Measurements from ENCODE around the gene TCEANC2.
"Not testable (repeated sequence)": the region's sequence is repeated elsewhere in the genome, so short reads cannot be mapped to it uniquely, and the experiment has no call there.

The TCEANC2 gene

DNA sequence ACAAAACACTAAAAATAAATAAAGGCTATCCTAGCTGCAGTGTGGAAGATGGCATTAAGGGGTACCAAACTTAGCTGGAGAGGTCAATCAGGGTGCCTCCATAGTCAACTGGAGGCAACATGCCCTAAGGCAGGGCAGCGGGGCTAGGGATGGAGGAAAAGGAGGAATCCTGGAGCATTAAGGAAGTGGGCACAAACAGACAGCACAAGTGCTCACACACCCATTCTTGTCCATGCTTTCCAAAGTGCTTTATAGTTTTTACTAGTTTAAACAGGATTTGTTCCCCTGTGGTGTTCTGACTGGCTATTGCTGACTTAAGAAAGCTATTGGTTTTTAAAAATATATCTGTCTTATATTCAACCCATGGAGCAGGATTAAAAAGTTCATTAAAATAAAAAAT, 33.3 kb downstream of the TCEANC2 start:
- DNase-seq (ENCODE audit: low spot score): no peak

DNA sequence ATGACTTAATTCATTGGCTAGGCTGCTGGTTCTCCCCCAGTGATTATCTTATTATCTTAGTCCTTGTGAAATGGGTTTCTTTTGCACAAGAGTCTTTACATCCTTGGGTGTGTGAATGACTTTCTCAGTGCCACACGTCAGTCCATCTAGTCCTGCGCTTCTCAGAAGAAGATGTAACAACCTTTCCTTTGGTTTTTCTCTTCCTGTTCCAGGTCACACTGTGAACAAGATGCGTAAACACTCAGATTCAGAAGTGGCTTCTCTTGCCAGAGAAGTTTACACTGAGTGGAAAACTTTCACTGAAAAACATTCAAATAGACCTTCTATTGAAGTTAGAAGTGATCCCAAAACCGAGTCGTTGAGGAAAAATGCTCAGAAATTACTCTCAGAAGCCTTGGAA, 35.0 kb downstream of the TCEANC2 start:
- no peak for DNase-seq (ENCODE audit: low spot score)

DNA sequence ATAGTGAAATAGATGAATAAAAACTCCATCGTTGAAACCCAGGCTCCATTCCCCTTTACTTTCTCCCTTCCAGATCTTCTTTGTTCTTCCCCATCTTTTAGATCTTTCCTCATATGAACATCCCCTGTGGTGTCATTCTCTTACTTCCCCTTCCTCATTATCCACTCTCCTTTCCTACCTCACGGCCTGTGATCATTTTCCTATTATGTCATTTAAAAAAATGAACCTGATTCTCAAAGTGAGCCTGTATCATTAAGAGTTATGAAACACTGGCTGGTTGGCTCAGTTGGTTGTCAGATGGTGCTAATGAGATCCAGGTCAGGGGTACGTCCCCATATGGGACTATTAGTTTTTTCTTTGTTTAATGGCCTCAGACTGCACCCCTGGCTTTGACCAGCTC, 38.3 kb downstream of the TCEANC2 start:
- DNase-seq (ENCODE audit: low spot score): no peak

DNA sequence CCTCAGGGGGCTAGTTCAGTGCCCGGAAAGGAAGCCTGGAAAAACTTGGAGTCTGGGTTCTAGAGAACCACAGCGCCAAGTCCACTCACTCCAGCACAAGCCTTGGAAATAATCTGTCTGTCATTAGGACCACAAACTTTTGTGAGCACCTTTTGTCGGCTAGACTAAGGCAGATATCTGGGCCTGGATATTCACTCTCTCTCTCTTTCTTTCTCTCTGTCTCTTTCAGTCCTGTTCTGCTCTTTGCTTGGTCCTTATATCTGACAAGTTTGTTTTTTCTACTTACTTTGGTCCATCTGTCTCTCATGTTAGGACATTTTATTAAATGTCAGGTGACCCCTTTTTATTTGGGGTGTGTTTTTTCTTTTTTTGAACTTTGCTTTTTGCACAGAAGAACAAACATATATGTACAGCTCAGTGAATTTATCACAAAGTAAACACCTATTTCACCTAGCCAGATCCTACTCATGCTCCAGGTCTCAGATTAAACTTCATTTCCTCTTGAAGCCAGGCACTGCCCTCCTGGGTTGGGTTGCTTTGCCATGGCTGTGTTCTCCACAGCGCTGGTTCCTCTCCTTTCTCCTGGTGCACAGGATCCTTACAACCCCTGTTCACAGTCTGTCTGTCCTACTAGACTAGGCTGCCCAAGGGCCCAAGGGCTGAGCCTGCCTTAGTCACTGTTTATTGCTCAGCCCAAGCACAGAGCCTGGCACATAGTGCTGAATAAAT, 40.8 kb downstream of the TCEANC2 start:
- DNase-seq (ENCODE audit: low spot score): no peak

DNA sequence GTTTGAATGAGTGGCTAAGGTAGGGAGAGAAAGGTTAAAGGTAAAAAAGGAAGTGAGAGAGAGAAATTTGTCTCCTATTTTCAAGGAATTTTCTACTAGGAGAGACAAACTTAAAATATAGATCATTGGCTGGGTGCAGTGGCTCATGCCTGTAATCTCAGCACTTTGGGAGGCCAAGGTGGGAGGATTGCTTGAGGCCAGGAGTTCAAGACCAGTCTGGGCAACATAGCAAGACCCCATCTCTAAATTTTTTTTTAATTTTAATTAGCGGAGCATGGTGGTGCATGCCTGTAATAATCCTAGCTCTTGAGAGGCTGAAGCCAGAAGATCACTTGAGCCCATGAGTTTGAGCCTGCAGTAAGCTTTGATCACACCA, 41.3 kb downstream of the TCEANC2 start:
- DNase-seq (ENCODE audit: low spot score): not testable (repeated sequence)

DNA sequence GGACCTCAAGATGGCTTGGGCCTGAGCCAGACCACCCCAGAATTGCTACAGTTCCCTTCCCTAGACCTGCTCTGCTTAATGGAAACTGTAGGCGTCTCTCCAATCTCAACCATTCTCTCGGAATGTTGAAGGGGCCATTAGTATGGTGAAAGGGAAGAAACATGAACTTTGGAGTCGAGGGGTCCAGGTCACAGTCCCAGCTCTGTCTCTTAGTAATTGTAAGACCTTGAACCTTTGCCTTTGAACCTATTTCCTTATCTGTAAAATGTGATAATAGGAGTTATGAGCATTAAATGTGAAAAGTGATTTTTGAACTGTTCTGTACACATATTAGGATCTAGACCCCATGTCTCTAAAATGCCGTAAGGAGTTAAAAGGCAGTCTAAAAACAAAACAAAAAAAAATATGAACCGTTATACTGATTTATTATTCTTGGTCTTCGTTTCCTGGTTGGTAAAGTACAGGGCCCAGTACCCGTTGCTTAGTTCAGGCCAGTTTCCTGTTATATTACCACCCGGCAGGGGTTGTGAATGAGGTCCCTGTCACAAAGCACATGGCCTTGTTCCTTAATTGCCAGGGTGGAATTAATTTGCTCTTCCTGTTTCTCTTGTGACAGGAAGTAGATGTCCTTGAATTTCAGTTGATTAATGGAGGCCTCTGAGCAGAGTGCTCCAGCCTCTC, 42.3 kb downstream of the TCEANC2 start:
- DNase-seq (ENCODE audit: low spot score): peak; percentile 5

DNA sequence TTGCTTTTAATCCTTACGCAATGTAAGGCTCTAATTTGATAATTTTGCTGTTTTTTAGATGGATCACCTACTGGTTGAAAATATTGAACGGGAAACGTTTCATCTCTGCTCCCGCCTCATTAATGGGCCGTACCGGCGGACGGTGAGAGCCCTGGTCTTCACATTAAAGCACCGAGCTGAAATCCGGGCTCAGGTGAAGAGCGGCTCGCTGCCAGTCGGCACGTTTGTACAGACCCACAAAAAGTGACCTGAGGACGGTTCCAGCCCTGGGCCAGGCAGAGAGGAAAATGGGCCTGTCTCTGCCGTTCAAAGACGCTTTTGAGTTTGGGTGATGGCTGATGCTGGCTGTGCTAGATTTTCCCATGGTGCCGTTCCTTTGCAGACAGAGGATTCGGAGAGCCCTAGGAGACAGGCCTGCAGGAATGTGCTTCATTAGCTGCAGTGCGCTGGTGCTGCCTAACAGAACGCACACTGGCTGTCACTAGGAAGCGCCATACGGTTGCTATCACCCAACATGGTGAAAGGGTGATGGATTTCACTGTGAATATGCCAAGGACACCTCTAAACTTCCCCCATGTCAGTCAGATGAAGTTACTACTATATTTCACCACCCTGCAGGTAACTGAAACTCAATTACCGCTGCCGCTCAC, 42.9 kb downstream of the TCEANC2 start:
- DNase-seq (ENCODE audit: low spot score): no peak

DNA sequence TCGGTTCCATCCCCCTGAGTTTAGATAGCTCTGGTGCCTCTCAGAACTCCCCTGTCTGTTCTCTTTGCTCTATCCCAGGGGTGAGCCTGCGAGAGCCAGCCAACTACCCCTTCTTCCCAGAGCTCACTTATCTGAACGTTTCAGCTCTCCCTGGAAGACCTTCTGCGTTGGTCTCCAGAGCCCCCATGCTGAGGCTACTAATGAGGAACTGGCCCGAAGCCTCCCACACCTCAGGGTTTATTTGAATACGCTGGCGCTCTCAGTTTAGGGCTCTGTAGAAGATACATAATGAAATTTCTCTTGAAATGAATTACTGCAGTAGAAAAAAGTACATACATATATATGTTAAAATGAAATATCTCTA, 43.5 kb downstream of the TCEANC2 start:
- no peak for DNase-seq (ENCODE audit: low spot score)

DNA sequence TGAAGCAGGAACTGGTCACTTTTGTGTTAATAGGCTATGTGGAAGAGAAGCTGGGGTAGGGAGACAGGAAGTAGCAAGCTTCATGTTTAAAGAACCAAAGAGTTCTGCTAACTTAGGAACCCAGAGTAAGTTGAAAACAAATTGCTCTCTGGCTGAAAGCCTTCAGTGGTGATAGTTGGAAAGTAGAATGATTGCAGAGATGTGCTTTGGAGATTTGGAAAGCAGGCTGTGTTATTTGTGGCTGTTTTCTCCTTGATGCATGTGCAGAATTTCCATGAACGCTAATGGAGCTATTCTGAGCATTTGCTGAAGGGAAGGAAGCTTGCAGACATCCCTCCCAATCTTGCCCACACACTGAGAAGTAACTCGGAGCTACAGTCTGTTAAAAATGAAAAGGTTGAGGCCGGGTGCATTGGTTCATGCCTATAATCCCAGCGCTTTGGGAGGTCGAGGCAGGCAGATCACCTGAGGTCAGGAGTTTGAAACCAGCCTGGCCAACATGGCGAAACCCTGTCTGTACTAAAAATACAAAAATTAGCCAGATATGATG, 45.7 kb downstream of the TCEANC2 start:
- DNase-seq (ENCODE audit: low spot score): peak; percentile 11

DNA sequence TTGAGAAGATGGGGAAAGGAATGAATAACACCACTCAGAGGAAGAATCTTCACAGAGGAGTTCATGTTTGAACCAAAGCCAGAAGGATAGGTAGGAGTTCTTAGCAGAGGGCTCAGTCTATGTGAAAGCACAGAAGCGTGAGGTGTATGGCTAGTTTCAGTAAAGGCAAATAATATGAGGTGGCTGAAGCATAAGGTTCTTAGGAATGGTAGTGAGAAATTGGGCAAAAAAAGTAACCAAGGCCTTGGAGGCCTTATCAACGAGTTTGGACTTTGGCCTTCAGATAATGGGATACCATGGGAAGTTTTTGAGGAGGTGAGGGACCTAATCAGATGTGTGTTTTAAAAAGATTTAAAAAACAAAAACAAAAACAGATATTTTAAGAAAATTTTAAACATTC, 47.1 kb downstream of the TCEANC2 start:
- no peak for DNase-seq (ENCODE audit: low spot score)

DNA sequence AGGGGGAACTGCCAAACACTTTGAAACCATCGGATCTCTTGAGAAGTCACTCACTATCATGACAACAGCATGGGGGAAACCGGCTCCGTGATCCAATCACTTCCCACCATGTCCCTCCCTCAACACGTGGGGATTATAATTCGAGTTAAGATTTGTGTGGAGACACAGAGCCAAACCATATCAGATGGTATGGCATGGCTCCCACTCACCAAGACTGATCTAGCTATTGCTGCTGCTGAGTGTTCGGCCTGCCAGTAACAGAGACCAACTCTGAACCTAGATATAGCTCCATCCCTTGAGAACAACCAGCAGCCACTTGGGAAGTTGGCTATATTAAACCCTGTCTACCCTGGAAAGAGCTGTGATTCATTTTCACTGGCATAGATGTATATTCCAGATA, 50.0 kb downstream of the TCEANC2 start:
- DNase-seq (ENCODE audit: low spot score): no peak

DNA sequence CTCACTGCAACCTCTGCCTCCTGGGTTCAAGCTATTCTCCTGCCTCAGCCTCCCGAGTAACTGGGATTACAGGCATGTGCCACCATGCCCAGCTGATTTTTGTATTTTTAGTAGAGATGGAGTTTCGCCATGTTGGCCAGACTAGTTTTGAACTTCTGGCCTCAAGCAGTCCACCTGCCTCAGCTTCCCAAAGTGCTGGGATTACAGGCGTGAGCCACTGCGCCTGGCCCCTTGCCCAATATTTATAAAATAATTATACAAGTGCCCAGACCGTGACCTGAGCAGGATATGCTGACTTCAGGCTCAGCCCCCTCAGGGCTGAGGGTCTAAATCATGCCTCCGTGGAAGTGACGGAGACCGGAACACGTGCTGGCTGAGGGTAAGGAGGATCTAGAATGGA, 51.2 kb downstream of the TCEANC2 start:
- not testable (repeated sequence) for DNase-seq (ENCODE audit: low spot score)

DNA sequence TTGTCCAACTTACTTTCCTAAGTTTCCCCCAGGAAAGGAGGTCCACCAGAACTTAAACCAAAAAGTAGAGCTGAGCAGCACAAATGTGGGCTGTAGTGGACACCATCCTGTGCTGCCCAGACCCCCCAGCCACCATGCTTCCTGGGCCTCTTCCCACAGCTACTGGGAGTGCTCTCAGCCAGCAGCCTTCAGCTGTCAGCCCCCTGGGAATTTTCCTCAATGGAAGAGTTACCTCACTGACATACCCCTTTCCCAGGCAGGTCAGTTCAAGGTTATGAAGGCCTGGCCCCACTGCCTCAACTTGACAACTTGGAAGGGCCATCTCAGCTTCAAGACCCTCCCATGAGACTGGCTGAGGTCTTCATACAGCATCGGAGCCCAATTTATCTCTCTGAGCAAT, 51.7 kb downstream of the TCEANC2 start:
- no peak for DNase-seq (ENCODE audit: low spot score)

DNA sequence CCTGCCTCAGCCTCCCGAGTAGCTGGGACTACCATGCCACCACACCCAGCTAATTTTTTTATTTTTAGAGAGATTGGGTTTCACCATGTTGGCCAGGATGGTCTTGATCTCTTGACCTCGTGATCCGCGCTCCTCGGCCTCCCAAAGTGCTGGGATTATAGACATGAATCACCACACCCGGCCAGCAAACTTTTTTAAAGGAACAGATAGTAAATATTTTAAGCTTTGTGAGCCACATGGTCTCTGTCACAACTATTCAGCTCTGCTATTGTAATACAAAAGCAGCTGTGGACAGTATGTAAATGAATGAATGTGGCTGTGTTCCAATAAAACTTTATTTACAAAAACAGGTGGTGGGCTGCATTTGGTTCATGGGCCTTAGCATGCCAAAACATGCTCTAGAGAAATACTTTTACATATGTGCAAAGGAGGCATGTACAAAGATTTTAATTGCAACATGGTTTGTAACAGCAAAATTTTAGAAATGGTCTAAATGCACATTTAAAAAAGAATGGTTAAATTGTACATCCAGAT, 52.4 kb downstream of the TCEANC2 start:
- DNase-seq (ENCODE audit: low spot score): no peak

DNA sequence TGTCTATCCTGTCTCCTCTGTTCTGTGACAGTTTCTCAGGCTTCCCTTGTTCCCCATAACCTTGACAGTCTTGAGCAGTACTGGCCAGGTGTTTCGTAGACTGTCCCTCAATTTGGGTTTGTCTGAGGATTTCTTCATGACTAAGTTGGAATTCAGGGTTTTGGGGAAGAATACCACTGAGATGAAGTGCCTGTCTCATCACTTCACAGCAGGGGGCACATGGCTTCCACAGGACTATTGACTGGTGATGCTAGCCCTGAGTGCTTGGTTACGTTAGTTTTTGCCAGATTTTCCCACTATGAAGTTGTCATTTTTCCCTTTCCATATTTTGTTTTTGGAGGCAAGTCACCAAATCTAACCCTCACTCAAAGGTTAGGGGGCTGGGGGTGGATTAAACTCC, 53.7 kb downstream of the TCEANC2 start:
- DNase-seq (ENCODE audit: low spot score): no peak

DNA sequence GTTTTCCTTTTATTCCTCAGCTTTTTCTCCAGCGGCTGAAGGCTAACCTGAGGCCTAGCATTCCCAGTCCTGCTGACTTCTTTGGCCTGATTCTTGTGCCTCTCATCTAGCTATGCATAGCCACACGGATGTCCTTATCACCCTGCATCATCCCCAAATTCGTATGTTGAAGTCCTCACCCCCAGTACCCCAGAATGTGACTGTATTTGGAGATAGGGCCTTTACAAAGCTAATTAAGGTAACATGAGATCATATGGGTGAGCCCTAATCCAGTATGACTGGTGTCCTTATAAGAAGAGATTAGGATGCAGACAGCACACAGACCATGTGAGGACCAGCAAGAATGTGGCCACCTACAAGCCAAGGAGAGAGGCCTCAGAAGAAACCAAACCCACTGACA, 54.7 kb downstream of the TCEANC2 start:
- DNase-seq (ENCODE audit: low spot score): no peak

DNA sequence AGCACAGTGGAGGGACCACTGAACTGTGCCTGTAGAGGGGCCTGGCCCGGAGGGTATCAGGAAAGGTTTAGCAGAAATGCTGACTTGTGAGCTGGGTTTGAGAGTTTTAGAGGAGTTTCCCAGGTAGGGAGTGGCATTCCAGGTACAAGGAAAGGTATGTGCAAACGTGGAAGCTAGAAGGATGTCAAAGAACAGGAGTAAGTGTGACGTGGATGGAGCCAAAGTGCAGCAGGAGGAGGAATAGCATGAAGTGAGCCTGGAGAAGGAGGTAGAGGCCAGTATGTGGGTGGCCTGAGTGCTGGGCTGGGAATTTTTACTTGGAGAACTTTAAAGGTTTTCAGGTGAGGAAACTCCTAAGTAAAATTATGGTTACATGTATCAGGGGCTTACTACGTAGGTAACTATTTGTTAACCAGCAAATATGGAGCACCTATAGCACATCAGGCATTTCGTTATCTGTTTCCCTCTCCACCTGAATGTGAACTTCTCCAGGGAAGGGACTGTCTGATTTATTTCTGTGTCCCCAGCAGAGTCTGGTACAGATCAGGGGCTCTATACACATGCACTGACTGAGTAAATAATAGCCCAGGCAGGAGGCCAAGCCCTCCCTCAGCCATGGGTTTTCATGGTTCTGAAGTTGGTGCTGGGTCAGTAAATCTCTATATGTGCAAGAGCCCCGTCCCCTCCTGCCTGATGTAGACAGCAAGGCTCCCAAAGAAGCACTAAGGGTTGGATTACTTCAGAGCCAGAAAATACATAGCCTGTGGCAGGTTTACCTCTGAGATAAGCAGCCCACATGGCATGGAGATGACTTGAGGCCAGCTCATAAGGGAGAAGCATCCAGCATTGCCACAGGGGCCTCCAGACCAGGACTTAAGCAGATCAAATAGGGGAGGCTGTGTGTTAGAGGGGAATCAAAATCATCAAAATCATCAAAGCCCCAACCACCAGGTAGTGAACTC, 56.0 kb downstream of the TCEANC2 start:
- DNase-seq (ENCODE audit: low spot score): no peak

DNA sequence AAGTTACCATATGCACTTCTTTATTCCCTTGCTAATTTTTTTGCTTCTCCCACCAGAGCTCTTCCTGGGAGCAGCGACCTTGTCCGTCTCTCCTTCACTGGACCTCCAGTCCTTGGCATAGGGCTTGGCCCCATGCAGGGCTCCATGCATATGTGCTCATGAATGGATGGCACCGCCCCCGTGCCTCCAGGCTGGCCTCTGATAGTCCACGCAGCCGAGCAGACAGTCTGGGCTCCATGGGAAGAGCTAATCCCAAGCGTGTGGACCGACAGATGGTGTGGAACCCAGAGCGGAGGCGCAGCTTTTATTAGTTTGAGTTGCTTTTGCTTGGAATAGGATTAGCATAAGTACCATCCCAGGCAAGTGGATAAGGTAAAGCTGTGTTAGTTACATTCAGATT, 57.6 kb downstream of the TCEANC2 start:
- no peak for DNase-seq (ENCODE audit: low spot score)

DNA sequence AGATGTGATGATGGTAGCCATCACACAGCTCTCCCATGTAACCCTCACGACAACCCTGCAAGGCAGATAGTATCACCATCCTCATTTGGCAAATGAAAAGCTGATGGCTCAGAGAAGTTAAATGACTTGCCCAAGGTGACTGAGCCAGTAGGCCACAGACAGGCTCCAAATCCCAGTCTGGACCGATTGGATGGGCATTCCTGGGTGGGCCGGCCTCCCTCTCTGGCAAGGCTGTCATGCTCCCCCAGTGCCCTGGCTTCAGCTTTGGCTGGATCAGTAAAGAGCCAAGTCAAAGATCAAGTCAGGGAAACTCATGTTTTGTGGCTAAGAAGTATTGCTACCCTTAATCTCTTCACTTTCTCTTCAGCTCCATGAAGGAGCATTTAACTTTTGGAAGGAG, 58.2 kb downstream of the TCEANC2 start:
- DNase-seq (ENCODE audit: low spot score): no peak

DNA sequence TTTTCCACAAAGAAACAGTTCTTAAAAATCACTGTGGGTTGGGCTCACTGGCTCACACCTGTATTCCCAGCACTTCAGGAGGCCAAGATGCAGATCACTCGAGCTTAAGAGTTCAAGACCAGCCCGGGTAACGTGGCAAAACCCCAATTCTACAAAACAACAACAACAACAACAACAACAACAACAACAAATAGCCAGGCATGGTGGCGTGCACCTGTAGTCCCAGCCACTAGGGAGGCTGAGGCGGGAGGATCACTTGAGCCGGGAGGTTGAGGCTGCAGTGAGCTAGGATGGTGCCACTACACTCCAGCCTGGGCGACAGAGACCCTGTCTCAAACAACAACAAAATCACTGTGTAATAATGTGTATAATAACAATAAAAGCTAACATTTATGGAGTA, 58.6 kb downstream of the TCEANC2 start:
- DNase-seq (ENCODE audit: low spot score): no peak

DNA sequence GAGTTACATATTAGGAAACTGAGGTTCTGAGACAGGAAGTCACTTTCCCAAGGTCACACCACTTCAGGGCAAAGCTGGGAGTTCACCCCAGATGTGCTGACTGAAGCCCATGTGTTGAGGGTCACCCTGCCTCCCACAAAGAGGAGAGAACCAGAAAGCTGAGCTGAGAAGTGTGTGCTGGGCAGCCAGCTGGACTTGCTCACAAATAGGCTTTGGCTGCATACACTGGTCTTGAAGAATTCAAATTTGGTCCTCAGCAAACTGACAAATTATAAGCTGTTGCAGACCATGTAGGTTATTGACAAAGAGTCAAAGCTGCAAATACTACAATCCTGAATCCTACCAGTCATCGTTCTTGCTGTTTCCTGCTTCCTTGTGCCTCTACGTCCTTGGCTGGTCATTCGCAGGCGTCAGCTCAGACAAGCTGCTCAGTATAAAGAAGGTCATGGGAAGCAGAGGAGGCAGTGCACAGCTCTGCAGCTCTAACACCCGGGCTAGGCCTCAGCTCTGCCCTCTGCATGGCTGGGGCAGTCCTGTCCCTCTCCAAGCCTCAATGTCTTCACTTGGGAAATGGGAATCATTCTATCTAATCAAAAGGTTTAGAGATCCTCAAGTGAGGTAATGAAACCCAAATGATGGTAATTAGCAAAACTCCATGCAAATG, 59.4 kb downstream of the TCEANC2 start:
- no peak for DNase-seq (ENCODE audit: low spot score)
